Gastrocnemius medialis (tissue), 4 donors: ENCODE data around the gene TBX21.

ENCODE experiments used
- CTCF ChIP-seq, 5 experiments: fragments of 450-650 bp in 3 of 5; fragments of 200-600 bp in 2 of 5; sonication (generic) in 2 of 5; IDR thresholded peaks in 4 of 5; conservative IDR thresholded peaks in 1 of 5; 1 replicate in 4 of 5; 2 replicates in 1 of 5; pipeline ENCODE4 v1.5.1; 2016 to 2019; ENCODE audit warnings: antibody characterized with exemption in 5 of 5, mild to moderate bottlenecking in 3 of 5, moderate library complexity in 3 of 5
- POLR2A ChIP-seq, 2 donors: fragments of 450-650 bp; IDR thresholded peaks; one replicate each; pipeline ENCODE4 v1.6.1; 2017; ENCODE audit warnings: antibody characterized with exemption in 2 of 2, mild to moderate bottlenecking in 2 of 2, moderate library complexity in 2 of 2

- TF ChIP-seq POLR2A (IDR thresholded peaks at IDR 0.05) (no peak), CTCF (IDR thresholded peaks at IDR 0.05 in 4 of 5, conservative IDR thresholded peaks at IDR 0.05 in 1 of 5) (no peak)
Measured at GRCh38 chr17:47707884-47708283, 25.2 kb upstream of the TBX21 start.
